Left colon (tissue), 2 donors: ENCODE results near the gene TCF4. TPM values are rescaled to one million over a fixed set of nuclear protein-coding genes. Genes with fewer than 3 reads are reported as not detected.
A peak's percentile ranks its signal among the peaks of the same experiment; 100 is the strongest.

Experiments
- ATAC-seq: fragments of 200-7000 bp; cut with Tn5 transposase; one replicate; pipeline ENCODE4 v1.9.1; 2020; ENCODE audit warnings: mild to moderate bottlenecking, moderate library complexity
- DNase-seq, 2 donors: peaks; one replicate each; pipeline ENCODE4 v3.0.0-alpha.2; 2020
- intact Hi-C, 2 donors: fragments of 100-400 bp; cut with DNase I in 1 of 2; cut with micrococcal nuclease in 1 of 2; formaldehyde crosslinking; loops; one replicate each; pipeline versions ENCODE4 v1.11.2 to v1.14.0; 2022; cut with DNase I, micrococcal nuclease
- total RNA-seq, 2 donors: library from RNA; stranded (reverse); fragmentation: NEBNext Ultra II Directional; extraction: Animal tissue kit (Norgen Biotek cat#: 25700); gene quantifications; one replicate each; pipeline ENCODE4 v1.2.1, GENCODE V29; 2021
- donor health status: DM: no; HTN: no; CAD: no.
- donor health status: DM: yes; HTN: yes; CAD: no.

The TCF4 gene
- total RNA-seq, 2 donors from 2014 or later, result 12.3 to 30.4 TPM

DNA sequence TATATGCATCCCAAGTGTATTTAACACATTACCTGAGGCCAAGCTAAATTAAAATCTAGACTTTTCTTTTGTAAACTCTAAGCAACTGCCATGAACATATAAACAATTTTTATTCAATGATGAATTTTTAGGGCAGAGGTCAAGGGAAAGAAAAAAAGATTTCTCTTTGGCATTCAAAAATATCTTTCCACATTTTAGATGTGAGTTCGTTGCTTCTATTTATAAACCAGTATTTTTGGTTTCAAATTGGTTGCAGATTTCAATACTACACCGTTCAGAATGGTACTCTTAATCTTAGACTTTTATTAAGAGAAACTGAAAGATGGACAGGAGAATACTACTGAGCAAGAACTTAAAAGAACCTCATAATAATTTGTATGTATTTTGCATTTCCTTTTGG lies 335.1 kb downstream of the TCF4 start:
- ATAC-seq, result no peak
- no peak for DNase-seq

DNA sequence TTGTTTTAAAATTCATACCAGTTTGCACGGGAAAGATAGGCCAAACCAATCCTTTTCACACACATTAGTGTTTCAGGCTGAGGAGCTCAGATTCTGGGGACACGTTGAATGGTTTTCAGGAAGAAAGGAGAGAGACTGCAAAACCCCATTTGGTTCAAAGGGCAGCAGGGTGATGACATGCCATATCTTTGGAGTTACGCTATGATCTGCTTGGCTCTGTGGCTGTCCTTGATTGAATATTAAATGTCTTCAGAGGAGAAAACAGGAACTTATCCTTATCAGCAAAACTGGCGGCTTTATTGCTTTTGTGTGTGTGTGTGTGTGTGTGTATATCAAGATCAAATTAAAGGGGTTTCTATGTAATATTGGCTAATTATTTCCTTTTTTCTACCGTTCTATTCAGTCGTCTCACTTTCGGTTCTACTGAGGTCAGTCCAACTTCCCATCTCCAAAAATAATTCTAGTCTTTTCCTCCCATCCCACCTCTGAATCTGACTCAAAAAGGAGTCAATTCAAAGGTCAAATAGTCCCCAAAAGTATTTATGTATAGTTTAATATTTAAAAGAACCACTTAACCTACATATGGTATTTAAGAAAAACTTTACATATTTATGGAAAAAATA lies 335.8 kb downstream of the TCF4 start:
- ATAC-seq (peak; percentile 29), DNase-seq (no peak)
- intact Hi-C loops, result loop anchor here in 1 of 2 donors (10.0 kb wide), 1 partner anchor 63 kb away; no protein-coding TSS in a partner anchor

More for the DNA sequence above, 335.1 kb downstream of the TCF4 start:
- intact Hi-C loops, result loop anchor here in 1 of 2 donors (10.0 kb wide), 1 partner anchor 62 kb away; no protein-coding TSS in a partner anchor

DNA sequence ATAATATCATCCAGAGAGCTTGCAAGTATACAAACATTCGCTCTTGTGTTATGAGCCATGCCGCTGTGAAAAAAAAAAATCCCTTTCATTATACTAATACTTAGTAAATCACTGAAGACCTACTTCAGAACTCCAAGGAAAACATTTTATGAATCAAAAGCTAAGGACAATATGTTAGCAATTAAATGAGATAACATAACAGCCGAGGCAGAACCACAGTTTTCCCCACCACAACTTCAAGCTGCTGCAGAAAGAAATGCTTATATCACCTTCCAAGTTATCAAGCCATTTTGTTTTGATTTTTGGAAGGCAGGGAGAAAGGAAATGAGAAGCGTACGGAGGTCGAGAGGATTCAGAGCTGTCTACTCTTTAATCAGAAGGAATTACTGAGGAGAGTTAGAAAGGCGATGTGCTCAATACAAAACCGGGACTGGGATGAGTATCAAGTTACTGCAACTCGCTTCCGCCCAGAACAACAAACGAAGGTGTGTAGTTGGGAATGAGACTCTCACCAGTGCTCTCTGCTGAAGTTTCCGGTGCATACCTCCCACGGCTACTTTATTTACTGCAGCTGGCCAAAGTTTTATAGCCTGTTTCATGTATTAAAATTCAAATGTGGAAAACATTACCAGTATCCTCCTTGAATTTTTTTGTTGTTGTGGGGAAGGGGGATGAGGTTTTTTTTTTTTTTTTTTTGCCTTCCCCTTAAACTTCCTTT lies 336.6 kb downstream of the TCF4 start:
- ATAC-seq (peak; percentile 62), DNase-seq (no peak)
- intact Hi-C loops, result loop anchor here in 1 of 2 donors (10.0 kb wide), 1 partner anchor 63 kb away; no protein-coding TSS in a partner anchor

DNA sequence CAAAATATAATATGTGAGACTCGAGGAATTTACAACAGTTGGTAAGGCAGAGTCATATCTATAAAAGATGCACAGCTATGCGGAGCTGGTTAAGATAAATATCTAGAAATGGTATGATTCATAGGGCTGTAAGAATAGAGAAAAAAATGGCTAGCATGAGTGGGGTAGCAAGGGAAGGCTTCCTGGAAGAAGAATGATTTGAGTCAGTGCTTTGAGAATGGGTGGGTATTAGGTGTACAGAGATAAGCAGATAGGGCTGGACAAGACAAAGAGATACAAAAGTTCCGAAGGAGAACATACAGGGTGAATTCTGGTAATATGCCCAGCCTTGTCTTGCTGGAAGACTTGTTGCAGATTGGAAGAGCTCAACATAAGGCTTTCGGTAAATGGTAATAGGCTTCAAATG lies 337.2 kb downstream of the TCF4 start:
- intact Hi-C loops, result loop anchor here in 1 of 2 donors (10.0 kb wide), 1 partner anchor 64 kb away; no protein-coding TSS in a partner anchor

DNA sequence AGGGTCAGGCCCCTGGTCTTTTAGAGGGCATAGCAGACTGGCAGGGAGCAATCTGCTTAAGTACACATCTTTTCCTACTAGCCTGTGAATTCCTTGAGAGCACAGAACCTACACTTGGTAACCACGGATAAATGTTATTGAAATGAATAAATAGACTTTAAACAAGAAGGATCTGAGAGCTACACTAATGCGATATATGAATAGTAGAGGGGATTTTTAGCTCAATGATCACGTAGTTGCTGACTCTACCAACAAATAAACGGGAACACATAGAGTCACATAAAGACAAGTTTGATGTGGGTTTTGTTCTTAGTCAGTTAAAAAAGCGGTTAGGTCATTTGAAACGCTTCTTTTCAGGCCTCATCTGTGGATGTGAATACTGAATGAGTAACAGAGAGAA lies 338.4 kb downstream of the TCF4 start:
- intact Hi-C loops, result loop anchor here in 1 of 2 donors (10.0 kb wide), 2 partner anchors 155 to 335 kb away; partner anchors contain the start of gene TCF4
- DNase-seq, result no peak
- no peak for ATAC-seq

More for the DNA sequence above, 337.2 kb downstream of the TCF4 start:
- DNase-seq (no peak), ATAC-seq (no peak)

DNA sequence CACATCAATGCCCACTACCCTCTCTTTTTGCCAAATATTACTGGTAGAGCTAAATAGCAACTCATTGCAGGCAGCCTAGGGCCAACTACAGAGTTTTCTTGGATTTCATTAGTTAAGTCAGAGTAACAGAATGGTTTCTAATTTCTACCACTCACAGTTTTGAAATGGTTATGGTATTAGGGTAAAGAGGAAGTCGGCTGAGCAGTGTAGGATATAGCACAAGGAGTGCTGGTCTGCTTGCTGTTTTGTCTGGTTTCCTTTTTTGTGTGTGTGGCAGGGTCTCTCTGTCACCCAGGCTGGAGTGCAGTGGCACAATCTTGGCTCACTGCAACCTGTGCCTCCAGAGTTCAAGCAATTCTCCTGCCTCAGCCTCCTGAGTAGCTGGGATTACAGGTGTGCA lies 339.5 kb downstream of the TCF4 start:
- ATAC-seq (no peak), DNase-seq (no peak)
- intact Hi-C loops, result loop anchor here in 1 of 2 donors (10.0 kb wide), 2 partner anchors 156 to 336 kb away; partner anchors contain the start of gene TCF4

DNA sequence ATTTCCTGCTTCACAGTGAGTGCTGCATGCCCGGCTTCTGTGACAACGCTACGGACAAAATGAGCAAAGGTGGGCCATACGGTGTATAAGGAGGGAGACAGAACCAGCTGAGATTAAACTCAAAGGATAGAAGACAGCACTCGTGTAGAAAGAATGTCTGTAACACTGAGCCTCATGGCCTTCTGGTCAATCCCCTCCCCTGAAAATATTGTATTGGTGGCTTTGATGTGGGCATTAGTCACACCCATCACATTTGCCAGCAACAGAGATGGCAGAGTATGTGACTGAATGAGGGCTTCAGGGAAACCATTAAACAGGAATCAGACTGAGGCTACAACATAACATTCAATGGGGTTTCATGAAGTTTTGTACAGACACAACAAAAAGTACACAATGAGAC lies 341.0 kb downstream of the TCF4 start:
- no peak for DNase-seq
- intact Hi-C loops, result loop anchor here in 1 of 2 donors (10.0 kb wide), 2 partner anchors 158 to 338 kb away; partner anchors contain the start of gene TCF4

DNA sequence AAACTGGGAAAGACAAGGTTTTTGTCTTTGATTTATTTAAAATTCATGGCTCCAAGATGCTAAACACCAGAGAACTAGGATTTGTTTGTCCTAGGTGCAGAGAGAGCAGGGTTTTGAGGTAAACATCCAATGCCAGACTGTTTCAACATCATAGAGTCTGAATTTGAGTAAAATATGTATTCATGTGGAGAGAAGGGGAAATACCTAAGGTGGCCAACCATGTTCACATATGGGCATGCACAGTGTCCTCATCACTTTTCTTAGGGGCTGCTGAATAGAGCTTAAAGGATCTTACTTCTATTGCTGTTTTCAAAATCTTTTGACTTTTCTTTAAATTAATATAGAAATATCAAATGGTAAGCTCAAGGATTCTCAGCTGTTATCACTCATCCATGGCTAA lies 341.7 kb downstream of the TCF4 start:
- DNase-seq, result no peak
- no peak for ATAC-seq
- intact Hi-C loops, result loop anchor here in 1 of 2 donors (10.0 kb wide), 2 partner anchors 159 to 339 kb away; partner anchors contain the start of gene TCF4

More for the DNA sequence above, 341.0 kb downstream of the TCF4 start:
- ATAC-seq, result no peak

DNA sequence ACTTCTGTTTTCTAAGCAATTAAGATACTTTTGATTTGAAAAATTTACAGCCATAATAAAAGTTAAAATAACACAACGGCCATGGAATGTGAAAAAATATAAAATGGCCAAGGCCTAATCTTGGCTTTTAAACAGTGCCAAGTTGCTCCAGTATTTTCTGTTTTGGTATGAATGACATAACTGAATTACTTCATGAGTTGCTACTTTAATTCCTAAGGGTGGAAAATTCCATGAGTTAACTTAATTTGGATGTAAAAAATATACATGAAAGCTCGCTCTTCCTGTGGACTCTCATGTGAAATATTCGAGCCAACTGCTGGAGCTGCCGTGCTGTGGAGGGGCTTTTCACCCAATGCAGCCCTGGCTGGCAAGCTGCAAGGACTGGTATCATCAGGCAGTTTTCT lies 342.8 kb downstream of the TCF4 start:
- intact Hi-C loops, result loop anchor here in 1 of 2 donors (10.0 kb wide), 2 partner anchors 160 to 340 kb away; partner anchors contain the start of gene TCF4
- DNase-seq (no peak), ATAC-seq (no peak)

DNA sequence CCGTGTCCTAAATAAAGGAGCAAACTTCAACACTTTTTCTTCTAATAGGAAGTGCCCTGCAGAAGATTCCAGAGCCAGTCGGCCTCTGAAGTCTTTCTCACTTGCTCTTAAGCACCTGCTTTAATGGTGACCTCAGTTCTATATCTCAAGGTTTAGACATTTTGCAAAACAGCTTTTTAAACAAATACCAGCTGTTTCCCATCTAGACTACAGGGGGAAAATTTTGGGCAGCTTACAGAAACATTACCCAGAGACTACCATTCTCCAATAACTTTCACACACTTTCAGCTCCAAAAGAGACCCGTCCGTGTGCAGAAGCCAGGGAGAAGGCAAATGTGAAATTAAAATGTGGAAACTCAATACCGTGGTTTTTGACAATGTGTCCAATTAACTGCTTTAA lies 343.4 kb downstream of the TCF4 start:
- ATAC-seq, result no peak
- no peak for DNase-seq
- intact Hi-C loops, result loop anchor here in 1 of 2 donors (5.0 to 10.0 kb wide), 3 partner anchors 160 to 1333 kb away; partner anchors contain the start of gene TCF4

DNA sequence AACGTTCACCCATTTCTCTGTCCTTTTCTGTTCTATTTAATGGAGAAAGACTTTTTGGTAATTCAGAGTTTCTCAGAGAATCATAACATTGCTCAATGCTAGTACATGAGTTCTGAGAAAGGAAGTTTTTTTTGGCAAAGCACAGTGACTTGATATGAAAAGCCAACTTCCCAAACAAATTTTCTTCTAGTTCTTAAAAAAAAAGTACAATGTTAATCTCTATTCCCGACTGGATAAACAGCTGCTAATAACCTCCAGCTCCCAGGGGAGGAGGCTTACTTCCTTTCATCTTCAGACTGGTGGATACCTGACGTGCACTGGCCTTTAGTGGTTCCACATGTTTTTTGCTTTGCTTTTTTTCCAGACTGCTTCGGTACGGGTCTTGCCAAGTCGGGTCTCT lies 344.1 kb downstream of the TCF4 start:
- intact Hi-C loops, result loop anchor here in 1 of 2 donors (5.0 to 10.0 kb wide), 3 partner anchors 161 to 1333 kb away; partner anchors contain the start of gene TCF4
- no peak for ATAC-seq

DNA sequence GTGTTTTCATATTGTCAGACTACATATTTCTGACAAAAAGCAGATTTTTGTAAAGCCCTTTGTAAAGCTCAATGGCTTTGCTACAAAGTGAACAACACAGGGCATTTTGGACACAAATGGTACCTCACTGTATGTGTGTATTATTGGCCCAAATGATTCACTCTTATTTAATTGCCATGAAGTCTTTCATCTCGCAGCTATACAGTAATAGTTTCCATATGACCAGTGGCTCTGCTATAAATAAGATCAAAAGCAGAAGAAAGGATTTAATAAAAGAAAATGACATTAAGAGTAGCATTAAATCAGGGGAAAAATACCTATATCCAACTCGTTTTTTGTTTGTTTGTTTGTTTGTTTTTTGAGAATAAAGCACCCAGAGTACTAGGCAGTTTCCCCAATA lies 344.7 kb downstream of the TCF4 start:
- no peak for DNase-seq
- no peak for ATAC-seq
- intact Hi-C loops, result loop anchor here in 1 of 2 donors (5.0 to 10.0 kb wide), 3 partner anchors 162 to 1334 kb away; partner anchors contain the start of gene TCF4

More for the DNA sequence above, 344.1 kb downstream of the TCF4 start:
- DNase-seq, result no peak

DNA sequence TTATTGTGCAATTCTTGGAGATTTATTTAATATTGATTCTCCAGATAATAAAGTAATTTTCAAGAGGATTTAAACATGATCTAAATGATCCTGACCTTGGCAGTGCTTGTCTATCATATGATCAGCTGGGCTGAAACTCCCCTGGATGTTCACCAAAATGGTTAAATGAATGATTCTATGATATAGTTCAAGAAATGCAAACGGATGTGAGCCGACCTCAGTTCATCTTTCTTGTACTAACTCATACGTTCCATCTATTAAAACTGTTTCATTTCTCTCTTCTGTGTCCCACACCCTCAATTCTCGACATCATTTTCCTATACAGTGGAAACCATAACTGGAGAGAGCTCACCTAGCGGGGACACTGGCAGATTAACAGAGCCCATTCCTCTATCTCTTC lies 347.0 kb downstream of the TCF4 start:
- intact Hi-C loops, result loop anchor here in 1 of 2 donors (5.0 to 10.0 kb wide), 3 partner anchors 164 to 1336 kb away; partner anchors contain the start of gene TCF4
- no peak for ATAC-seq
- DNase-seq, result no peak

DNA sequence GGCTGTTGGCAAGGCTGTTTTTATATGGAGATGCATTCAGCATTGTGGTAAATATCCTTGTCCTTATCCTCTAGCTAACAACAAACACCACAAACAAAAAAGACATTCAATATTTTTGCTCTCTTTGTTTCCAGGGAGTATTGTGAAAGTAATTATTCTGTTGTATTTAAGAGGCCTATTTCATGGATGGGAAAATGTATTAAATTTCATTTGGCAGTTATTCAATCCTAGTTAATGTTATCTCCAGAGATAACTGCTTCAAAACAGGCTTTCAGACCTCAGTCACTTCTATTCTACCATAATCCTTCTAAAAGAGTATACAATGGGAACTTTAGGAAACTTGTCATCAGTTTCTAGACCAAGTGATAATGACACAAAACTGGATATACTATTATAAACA lies 348.3 kb downstream of the TCF4 start:
- ATAC-seq (no peak), DNase-seq (no peak)
- intact Hi-C loops, result loop anchor here in 1 of 2 donors (5.0 to 10.0 kb wide), 3 partner anchors 165 to 1338 kb away; partner anchors contain the start of gene TCF4

DNA sequence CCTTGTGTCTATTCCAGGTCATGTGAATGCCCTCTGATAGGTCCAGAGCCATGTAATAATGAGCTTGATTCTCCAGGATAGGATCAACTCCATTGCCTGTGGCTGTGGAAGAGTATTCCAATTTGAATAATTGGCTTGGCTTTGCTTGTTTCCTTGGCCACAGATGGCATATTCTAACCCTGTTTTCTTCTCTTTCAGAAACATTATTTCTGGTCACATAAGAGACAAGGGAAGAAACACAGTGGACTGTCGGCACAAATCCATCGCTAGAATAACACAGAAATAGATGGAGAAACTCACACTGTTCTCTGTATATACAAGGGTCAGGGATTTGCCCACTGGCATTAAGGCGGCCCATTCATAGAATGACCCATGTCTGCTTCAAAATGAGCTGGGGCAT lies 350.3 kb downstream of the TCF4 start:
- ATAC-seq (no peak), DNase-seq (no peak)
- intact Hi-C loops, result no loop called here

DNA sequence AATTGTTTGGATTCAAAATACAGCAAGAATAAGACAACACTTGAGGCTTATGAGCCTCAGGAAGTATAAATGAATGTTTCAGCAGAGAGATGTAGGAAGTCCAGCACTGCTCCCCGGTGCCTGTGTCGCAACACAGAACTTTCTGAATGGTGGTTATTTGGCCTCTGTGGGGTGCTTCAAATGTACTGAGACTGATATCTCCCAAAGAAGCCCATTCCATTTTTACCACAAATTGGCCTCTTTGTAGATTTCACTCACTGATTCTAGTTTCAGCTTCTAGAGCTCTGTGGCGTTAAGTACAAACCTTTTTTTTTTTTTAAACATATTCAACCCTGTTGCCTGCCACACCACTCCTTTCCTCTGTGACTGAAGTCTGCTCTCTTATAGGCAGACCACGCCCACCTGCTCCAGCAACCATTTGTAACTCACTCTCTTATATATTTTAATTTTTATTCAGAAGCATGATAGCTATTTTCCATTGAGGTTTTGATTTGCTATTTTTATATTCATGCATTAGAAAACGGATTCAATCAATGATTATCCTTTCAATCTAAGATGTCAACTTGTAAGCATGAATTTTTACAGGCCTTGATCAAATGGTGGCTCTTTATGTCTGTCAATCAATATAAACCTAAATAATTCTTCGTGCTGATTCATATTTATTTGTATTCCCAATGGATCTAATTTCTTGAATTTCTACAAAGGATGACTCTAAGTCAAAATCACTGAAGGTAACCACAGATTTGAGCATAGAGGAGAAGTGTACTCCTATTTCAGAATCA lies 351.7 kb downstream of the TCF4 start:
- ATAC-seq, result no peak
- DNase-seq, result peak in 1 of 2 donors; percentile 13
- intact Hi-C loops, result no loop called here

DNA sequence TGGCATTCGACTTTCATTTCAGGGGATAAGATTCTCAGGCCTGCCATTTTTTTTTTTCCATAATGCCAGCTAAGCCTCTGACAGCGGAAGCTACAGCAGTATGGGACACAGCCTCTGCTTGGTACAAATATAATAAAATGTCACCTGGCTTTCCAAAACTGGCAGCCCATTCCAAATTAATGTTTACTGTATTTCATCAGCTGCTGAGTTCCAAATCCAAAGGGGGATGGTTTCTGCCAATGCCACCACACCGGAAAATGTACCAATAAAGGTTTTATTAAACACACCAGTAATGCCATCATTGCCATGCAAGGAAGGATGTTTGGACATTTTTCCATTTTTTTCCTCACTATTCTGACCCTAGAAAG lies 352.9 kb downstream of the TCF4 start:
- DNase-seq, result no peak
- intact Hi-C loops, result no loop called here
- no peak for ATAC-seq

DNA sequence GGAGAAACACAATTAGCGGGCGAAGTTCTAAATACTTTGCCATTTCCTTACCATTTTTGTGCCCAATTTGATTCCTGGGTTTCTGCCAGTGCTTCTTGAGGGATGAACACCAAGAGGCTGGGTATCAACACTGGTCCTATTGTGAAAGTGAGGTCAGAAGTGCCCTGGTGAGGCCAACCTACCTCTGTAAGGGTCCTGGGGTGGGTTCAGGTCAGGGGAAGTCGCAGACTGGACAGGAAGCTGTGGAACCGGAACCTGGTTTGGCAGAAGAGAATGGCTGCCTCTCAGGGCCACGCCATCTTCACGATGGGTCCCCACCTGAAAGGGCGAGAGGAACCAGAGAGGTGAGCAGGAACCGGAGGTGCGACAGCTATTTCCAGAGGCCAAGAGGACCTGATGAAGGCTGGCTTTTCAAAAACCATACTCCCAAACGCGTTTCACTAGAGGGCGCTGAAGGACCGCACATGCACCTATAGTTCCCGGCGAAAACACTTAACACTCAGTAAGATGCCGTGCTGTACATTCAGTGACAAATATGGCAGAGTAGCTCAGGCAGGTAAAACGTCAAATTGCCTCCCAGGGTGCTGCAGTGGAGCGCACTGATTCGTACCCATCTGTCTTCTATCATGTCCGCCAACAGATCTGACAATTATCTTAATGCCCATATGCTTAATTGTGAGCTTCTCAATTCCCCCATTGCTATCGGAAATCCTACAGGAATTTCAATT lies 353.5 kb downstream of the TCF4 start:
- DNase-seq (peak; percentile 51 to 85), ATAC-seq (peak; percentile 84)
- intact Hi-C loops, result no loop called here
